ENCODE results near the gene CD28. TPM values are rescaled to one million over a fixed set of nuclear protein-coding genes. Genes with fewer than 3 reads are reported as not detected.

CD28 gene
- 10 to 100 TPM; 70.0 to 75.2 TPM for total RNA-seq

GRCh38 chr2:203706403-203706802 lies at the start of gene CD28:
TSS of gene CD28 (plus strand) at chr2:203706639. CDS start at chr2:203706697, 58 bp downstream.
- ChIA-PET CTCF (no interaction called here), POLR2A (interaction anchor here (1.0 to 3.0 kb wide), 7 partner anchors 23 to 164 kb away, joined by 3 to 32 read pairs (median 5); no protein-coding TSS in a partner anchor)

- ChIA-PET CTCF (interaction anchor here (0.5 kb wide), 1 partner anchor 21 kb away, joined by 3 read pairs; no protein-coding TSS in a partner anchor), POLR2A (interaction anchor here (0.5 kb wide), 1 partner anchor 172 kb away, joined by 3 read pairs; no protein-coding TSS in a partner anchor)
These were observed 46.9 kb upstream of the CD28 start for GRCh38 chr2:203659331-203660049.

- POLR2A ChIA-PET = no interaction called here
- CTCF ChIA-PET = no interaction called here
These were observed 46.0 kb upstream of the CD28 start for GRCh38 chr2:203660465-203660864.

GRCh38 chr2:203661279-203661908 lies 45.0 kb upstream of the CD28 start:
- ChIA-PET POLR2A (no interaction called here), CTCF (no interaction called here)

- ChIA-PET CTCF (no interaction called here), POLR2A (no interaction called here)
These were observed 44.0 kb upstream of the CD28 start for GRCh38 chr2:203662487-203662886.

- POLR2A ChIA-PET = no interaction called here
- CTCF ChIA-PET = no interaction called here
These were observed 43.5 kb upstream of the CD28 start for GRCh38 chr2:203662951-203663350.

GRCh38 chr2:203664029-203664755 lies 42.2 kb upstream of the CD28 start:
- POLR2A ChIA-PET = no interaction called here
- CTCF ChIA-PET = no interaction called here

- POLR2A ChIA-PET = no interaction called here
- CTCF ChIA-PET = no interaction called here
These were observed 38.6 kb upstream of the CD28 start for GRCh38 chr2:203667838-203668237.

- ChIA-PET CTCF (no interaction called here), POLR2A (no interaction called here)
These were observed 36.6 kb upstream of the CD28 start for GRCh38 chr2:203669820-203670219.

GRCh38 chr2:203670939-203671338 lies 35.5 kb upstream of the CD28 start:
- ChIA-PET POLR2A (no interaction called here), CTCF (no interaction called here)

- CTCF ChIA-PET = interaction anchor here (0.7 kb wide), 1 partner anchor 21 kb away, joined by 3 read pairs; no protein-coding TSS in a partner anchor
- POLR2A ChIA-PET = no interaction called here
These were observed 34.6 kb upstream of the CD28 start for GRCh38 chr2:203671876-203672275.

- CTCF ChIA-PET = interaction anchor here (0.6 kb wide), 2 partner anchors 218 to 314 kb away, joined by 5 read pairs; no protein-coding TSS in a partner anchor
- POLR2A ChIA-PET = no interaction called here
These were observed 33.6 kb upstream of the CD28 start for GRCh38 chr2:203672856-203673255.

- CTCF ChIA-PET = no interaction called here
- POLR2A ChIA-PET = no interaction called here
These were observed 32.5 kb upstream of the CD28 start for GRCh38 chr2:203673933-203674332.

- ChIA-PET POLR2A (no interaction called here), CTCF (no interaction called here)
These were observed 31.4 kb upstream of the CD28 start for GRCh38 chr2:203675086-203675485.

- POLR2A ChIA-PET = no interaction called here
- CTCF ChIA-PET = no interaction called here
These were observed 27.5 kb upstream of the CD28 start for GRCh38 chr2:203678971-203679370.

GRCh38 chr2:203679401-203679800 lies 27.0 kb upstream of the CD28 start:
- ChIA-PET POLR2A (no interaction called here), CTCF (no interaction called here)

- ChIA-PET POLR2A (no interaction called here), CTCF (no interaction called here)
These were observed 24.5 kb upstream of the CD28 start for GRCh38 chr2:203681978-203682377.

- ChIA-PET POLR2A (no interaction called here), CTCF (no interaction called here)
These were observed 23.7 kb upstream of the CD28 start for GRCh38 chr2:203682688-203683130.

GRCh38 chr2:203683421-203683820 lies 23.0 kb upstream of the CD28 start:
- POLR2A ChIA-PET = no interaction called here

GRCh38 chr2:203683932-203684556 lies 22.4 kb upstream of the CD28 start:
- POLR2A ChIA-PET = no interaction called here

More at GRCh38 chr2:203683421-203683820, 23.0 kb upstream of the CD28 start:
- CTCF ChIA-PET = no interaction called here

More at GRCh38 chr2:203683932-203684556, 22.4 kb upstream of the CD28 start:
- CTCF ChIA-PET = no interaction called here

Measured in activated CD8-positive, alpha-beta memory T cell treated with anti-CD3 and anti-CD28 coated beads for 36 hours (primary cell).